ENCODE results near the gene NDUFS7.

Gene NDUFS7

DNA sequence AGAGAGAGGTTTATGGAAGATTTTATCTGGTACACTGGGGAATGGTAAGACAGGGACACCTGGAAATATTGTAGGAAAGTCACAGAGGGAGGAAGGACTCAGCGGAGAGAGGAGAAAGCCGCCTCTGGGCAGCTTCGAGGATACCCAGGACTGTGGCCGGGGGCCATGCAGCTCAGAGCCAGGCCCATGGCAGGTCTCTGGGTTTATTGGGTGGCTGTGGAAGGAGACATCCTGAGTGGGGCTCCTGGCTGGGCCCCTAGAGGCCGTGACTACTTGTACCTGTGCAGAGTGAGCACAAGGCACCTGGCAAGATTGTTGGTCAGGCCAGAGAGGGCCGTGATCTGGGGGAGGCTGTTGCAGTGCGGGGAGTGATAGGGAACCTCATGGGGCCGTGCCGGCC lies 27.1 kb downstream of the NDUFS7 start:
- TF ChIP-seq, protein P1, sequence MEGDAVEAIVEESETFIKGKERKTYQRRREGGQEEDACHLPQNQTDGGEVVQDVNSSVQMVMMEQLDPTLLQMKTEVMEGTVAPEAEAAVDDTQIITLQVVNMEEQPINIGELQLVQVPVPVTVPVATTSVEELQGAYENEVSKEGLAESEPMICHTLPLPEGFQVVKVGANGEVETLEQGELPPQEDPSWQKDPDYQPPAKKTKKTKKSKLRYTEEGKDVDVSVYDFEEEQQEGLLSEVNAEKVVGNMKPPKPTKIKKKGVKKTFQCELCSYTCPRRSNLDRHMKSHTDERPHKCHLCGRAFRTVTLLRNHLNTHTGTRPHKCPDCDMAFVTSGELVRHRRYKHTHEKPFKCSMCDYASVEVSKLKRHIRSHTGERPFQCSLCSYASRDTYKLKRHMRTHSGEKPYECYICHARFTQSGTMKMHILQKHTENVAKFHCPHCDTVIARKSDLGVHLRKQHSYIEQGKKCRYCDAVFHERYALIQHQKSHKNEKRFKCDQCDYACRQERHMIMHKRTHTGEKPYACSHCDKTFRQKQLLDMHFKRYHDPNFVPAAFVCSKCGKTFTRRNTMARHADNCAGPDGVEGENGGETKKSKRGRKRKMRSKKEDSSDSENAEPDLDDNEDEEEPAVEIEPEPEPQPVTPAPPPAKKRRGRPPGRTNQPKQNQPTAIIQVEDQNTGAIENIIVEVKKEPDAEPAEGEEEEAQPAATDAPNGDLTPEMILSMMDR (IDR thresholded peaks at IDR 0.05; ENCODE audit: extremely low read depth, insufficient read depth, missing control alignments): no peak
- in situ Hi-C loops (cut with MboI; ENCODE audit: low pct_unique_long_range_greater_than_20kb, low sequenced_read_pairs, unreplicated experiment): no loop called here
- DNase-seq (ENCODE audit: low spot score): no peak

DNA sequence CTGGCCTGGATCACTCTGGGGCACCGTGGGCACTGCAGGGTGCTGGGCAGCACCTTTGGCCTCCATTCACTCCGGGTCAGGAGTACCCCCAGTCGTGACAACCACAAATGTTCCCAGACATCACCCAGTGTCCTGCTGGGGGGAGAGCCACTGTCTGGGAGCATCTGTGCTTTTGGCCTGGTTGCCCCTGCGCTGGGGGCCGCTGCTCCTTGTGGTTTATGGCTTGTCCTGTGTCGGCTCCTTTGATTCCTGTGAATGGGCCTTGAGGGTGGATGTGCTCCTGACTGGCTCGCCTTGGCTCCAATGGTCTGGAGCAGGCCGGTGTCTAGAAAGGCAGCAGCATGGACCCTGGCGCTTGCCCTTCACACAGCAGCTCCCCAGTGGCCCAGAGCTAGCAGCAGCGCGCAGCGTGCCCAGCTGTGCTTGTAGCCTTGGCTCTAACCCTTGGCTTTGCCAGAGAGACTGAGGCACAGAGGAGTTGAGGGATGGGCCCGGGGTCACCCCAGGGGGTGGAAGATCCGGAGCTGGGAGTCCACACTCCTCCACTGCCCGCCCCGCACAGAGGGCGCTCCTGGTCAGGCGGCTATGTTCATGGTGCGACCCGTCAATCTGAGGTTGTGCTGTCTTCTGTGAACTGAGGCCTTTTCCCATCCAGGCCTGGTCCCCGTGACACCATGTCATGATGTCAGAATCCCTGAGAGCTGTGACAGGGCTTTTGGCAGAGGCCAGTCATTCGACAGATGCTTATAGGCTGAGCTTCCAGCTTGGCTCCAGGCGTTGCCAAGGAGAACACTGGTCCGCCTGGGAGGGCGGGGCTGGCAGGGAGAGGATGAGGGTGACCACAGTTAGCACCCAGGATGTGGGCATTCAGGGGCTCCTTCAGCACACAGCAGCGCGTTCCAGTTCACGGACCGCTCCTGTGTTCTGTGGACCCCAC lies 27.8 kb downstream of the NDUFS7 start:
- no peak for DNase-seq (ENCODE audit: low spot score)
- TF ChIP-seq, protein P1 (IDR thresholded peaks at IDR 0.05; ENCODE audit: extremely low read depth, insufficient read depth, missing control alignments): no peak
- in situ Hi-C loops (cut with MboI; ENCODE audit: low pct_unique_long_range_greater_than_20kb, low sequenced_read_pairs, unreplicated experiment): no loop called here

DNA sequence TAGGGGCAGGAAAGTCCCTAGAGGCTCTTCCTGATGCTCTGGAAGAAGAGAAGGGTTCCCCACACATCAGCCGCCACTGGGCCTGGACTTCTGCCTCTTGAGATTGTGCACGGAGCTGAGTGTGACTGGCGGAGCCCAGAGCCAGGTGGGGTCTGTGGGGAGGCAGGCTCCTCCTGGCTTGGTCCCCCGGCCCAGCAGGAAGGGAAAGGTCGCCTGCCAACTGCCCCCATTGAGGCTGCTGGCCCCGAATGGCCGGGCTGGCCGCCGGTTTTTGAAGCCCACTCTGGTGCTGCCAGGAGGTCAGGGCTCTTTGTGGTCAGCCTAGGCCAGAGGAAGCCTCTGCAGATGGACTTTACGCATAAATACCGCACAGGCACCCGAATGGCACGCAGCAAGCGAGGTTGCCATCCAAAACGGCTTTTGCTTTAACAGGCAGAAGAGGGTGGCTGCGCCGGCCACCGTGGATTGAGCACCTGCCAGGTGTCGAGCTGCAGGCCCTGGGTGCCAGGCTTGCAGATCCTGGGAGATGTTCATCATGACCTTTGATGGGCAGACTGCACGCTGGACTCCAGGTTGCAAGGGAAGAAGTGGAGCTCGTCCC lies 28.7 kb downstream of the NDUFS7 start:
- no peak for DNase-seq (ENCODE audit: low spot score)
- TF ChIP-seq, protein P1 (IDR thresholded peaks at IDR 0.05; ENCODE audit: extremely low read depth, insufficient read depth, missing control alignments): no peak
- in situ Hi-C loops (cut with MboI; ENCODE audit: low pct_unique_long_range_greater_than_20kb, low sequenced_read_pairs, unreplicated experiment): no loop called here

DNA sequence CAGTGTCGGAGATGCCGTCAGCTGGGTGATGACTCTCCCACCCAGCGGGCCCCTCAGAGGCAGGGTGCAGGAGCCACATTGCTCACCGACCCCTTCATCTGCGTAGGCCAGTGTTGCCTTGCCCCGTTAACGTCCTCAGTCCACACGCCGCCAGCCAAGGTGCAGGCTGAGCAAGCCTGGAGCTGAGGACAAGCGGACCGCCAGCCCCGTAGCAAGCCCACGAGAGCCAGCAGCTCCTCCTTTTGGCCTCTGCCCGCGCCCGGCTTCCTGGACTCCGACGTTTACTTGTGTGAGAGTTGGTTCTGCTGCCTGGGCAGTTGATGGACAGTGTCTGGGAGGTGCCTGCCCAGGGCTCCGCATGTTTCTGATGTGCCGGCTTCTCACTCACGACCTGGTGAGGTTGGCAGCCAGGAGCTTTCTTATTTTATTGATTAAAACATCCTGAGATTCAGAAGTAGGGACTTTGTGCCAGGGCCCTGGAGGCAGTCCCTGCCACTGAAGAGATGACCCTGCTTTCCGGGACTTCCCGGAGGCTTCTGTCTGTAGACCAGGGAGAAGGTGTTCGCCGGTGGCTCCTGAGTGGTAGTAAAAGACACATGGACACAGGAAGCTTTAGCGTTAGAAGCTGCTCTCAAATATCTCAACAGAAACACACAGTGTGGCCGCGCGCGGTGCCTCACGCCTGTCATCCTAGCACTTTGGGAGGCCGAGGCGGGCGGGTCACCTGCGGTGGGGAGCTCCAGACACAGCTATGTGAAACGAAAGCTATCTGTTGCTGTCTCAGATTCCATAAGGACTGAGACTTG lies 29.5 kb downstream of the NDUFS7 start:
- in situ Hi-C loops (cut with MboI; ENCODE audit: low pct_unique_long_range_greater_than_20kb, low sequenced_read_pairs, unreplicated experiment): no loop called here
- TF ChIP-seq, protein P1 (IDR thresholded peaks at IDR 0.05; ENCODE audit: extremely low read depth, insufficient read depth, missing control alignments): no peak

DNA sequence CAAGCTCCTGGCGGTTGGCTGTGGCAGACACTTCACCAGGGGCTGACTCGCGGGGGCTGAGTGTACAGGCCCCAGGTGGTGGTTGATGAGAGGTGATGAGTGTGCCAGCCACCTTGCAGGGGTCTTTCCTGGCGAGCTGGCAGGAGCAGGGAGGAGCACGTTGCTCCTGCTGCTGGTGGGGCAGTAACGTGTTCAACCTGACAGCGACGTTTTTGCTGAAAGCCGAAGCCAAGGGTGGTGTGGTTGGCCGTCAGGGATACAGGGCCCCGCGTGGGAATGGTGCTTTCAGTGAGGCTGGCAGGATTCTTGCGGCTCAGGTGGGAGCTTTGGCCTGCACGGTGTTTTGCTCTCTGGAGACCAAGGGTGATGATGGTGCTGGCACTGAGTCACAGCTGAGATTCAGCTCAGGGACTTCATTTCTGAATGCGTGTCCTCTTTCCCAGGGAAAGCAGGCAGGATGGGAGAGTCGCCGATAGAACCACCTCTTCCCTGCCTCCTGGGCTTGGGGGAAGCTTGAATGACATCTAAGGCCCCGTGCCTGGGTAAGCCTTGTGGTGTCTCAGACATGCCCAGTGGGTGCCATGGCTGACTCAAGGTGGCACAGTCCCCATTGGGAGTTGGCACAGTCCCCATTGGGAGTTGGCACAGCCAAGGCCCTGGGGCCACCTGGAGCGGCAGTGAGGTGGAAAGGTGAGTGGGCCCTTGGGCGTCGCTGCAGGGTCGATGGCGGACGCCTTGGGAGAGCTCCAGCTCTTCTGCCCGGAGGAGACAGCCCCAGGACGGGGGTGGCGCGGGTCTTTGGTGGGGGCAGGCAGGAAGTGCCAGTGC lies 32.5 kb downstream of the NDUFS7 start:
- TF ChIP-seq, protein P1 (IDR thresholded peaks at IDR 0.05; ENCODE audit: extremely low read depth, insufficient read depth, missing control alignments): no peak
- in situ Hi-C loops (cut with MboI; ENCODE audit: low pct_unique_long_range_greater_than_20kb, low sequenced_read_pairs, unreplicated experiment): no loop called here
- no peak for DNase-seq (ENCODE audit: low spot score)

More for the DNA sequence above, 29.5 kb downstream of the NDUFS7 start:
- no peak for DNase-seq (ENCODE audit: low spot score)
